IMR-90 (cell line): ENCODE results near the gene KRTAP5-6.

ENCODE experiments used
- BHLHE40 ChIP-seq: fragments of 150-350 bp; IDR thresholded peaks from 2 replicates; pipeline ENCODE4 v1.6.1; 2016; ENCODE audit warnings: mild to moderate bottlenecking, low read depth, low read length
- CEBPB ChIP-seq: IDR thresholded peaks from 2 replicates; pipeline ENCODE4 v1.6.1; 2012; ENCODE audit warnings: low read depth, low read length, improper control_type of control experiment
- CHD1 ChIP-seq: IDR thresholded peaks from 2 replicates; pipeline ENCODE4 v1.6.1; 2012; ENCODE audit warnings: low read depth, low read length, improper control_type of control experiment
- FOS ChIP-seq: fragments of 150-350 bp; IDR thresholded peaks from 2 replicates; pipeline ENCODE4 v1.6.1; 2016; ENCODE audit warnings: low read depth, low read length
- MXI1 ChIP-seq: IDR thresholded peaks from 2 replicates; pipeline ENCODE4 v1.6.1; 2012; ENCODE audit warnings: low read depth, mild to moderate bottlenecking, low read length, moderate library complexity, borderline replicate concordance
- NFE2L2 ChIP-seq: fragments of 150-350 bp; IDR thresholded peaks from 2 replicates; pipeline ENCODE4 v1.6.1; 2016; ENCODE audit warnings: low read depth, mild to moderate bottlenecking, low read length
- POLR2A ChIP-seq: IDR thresholded peaks from 2 replicates; pipeline ENCODE4 v1.6.1; 2012; ENCODE audit warnings: mild to moderate bottlenecking, low read depth, low read length
- RAD21 ChIP-seq: IDR thresholded peaks from 2 replicates; pipeline ENCODE4 v1.6.1; 2012; ENCODE audit warnings: low read length, improper control_type of control experiment
- RCOR1 ChIP-seq: IDR thresholded peaks from 2 replicates; pipeline ENCODE4 v1.6.1; 2012; ENCODE audit warnings: mild to moderate bottlenecking, low read length, improper control_type of control experiment; ENCODE audit not compliant: insufficient replicate concordance
- RFX5 ChIP-seq: IDR thresholded peaks from 2 replicates; pipeline ENCODE4 v1.8.0; 2012; ENCODE audit warnings: low read depth, mild to moderate bottlenecking, low read length, moderate library complexity
- SMC3 ChIP-seq: fragments of 150-350 bp; IDR thresholded peaks from 2 replicates; pipeline ENCODE4 v1.6.1; 2016; ENCODE audit warnings: low read depth, mild to moderate bottlenecking, antibody characterized with exemption, low read length, moderate library complexity
- USF2 ChIP-seq: fragments of 150-350 bp; IDR thresholded peaks from 2 replicates; pipeline ENCODE4 v1.6.1; 2017; ENCODE audit warnings: mild to moderate bottlenecking, antibody characterized with exemption, low read length, low read depth
- TF ChIP-seq, protein P1 (sequence below): conservative IDR thresholded peaks from 2 replicates; pipeline ENCODE4 v1.5.1; 2012; ENCODE audit warnings: mild to moderate bottlenecking, low read depth, low read length, improper control_type of control experiment
- TF ChIP-seq, protein P2 (sequence below): fragments of 150-350 bp; IDR thresholded peaks from 2 replicates; pipeline ENCODE4 v1.6.1; 2016; ENCODE audit warnings: low read depth, mild to moderate bottlenecking, low read length, moderate library complexity, borderline replicate concordance

DNA sequence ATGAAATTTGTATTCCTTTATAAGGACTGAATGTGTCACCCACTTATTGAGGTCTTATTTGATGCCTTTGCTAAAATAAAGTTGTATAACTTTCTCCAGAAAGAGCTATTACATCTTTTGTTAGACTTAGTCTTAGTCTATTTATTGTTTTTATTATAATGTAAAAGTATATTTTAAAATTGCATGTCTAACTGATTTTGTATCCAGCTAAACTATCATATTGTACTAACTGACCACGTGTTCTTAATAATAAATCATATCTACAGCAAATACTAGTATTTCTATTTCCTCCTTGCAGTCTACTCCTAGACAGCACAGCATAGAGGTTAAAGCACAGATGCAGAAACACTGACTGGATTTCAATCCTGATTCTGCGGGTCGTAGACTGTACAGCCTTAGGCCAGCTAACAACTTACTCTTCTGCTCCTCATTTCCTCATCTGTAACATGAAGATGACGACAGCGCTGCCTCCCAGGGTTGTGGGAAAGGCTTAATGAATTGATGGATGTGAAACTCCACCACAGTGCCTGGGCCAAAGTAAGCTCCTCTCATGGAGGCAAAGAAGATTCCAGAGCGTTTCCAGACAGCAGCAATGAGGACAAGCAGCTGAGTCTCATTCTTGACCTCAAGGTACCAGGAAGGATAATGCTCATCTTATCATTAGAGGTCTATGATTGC, 40.2 kb downstream of the KRTAP5-6 start:
- TF ChIP-seq, protein P1, sequence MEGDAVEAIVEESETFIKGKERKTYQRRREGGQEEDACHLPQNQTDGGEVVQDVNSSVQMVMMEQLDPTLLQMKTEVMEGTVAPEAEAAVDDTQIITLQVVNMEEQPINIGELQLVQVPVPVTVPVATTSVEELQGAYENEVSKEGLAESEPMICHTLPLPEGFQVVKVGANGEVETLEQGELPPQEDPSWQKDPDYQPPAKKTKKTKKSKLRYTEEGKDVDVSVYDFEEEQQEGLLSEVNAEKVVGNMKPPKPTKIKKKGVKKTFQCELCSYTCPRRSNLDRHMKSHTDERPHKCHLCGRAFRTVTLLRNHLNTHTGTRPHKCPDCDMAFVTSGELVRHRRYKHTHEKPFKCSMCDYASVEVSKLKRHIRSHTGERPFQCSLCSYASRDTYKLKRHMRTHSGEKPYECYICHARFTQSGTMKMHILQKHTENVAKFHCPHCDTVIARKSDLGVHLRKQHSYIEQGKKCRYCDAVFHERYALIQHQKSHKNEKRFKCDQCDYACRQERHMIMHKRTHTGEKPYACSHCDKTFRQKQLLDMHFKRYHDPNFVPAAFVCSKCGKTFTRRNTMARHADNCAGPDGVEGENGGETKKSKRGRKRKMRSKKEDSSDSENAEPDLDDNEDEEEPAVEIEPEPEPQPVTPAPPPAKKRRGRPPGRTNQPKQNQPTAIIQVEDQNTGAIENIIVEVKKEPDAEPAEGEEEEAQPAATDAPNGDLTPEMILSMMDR, result no peak
- TF ChIP-seq POLR2A (no peak), RFX5 (no peak), BHLHE40 (no peak), RAD21 (no peak), FOS (no peak), SMC3 (no peak), CHD1 (no peak), NFE2L2 (no peak), USF2 (no peak), MXI1 (no peak), RCOR1 (no peak), CEBPB (no peak)
- TF ChIP-seq, protein P2, sequence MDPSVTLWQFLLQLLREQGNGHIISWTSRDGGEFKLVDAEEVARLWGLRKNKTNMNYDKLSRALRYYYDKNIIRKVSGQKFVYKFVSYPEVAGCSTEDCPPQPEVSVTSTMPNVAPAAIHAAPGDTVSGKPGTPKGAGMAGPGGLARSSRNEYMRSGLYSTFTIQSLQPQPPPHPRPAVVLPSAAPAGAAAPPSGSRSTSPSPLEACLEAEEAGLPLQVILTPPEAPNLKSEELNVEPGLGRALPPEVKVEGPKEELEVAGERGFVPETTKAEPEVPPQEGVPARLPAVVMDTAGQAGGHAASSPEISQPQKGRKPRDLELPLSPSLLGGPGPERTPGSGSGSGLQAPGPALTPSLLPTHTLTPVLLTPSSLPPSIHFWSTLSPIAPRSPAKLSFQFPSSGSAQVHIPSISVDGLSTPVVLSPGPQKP, result no peak
